ENCODE measurements around the gene RNF222.
A peak's percentile ranks its signal among the peaks of the same experiment; 100 is the strongest.
"Not testable (repeated sequence)": the region's sequence is repeated elsewhere in the genome, so short reads cannot be mapped to it uniquely, and the experiment has no call there.

RNF222 gene

DNA sequence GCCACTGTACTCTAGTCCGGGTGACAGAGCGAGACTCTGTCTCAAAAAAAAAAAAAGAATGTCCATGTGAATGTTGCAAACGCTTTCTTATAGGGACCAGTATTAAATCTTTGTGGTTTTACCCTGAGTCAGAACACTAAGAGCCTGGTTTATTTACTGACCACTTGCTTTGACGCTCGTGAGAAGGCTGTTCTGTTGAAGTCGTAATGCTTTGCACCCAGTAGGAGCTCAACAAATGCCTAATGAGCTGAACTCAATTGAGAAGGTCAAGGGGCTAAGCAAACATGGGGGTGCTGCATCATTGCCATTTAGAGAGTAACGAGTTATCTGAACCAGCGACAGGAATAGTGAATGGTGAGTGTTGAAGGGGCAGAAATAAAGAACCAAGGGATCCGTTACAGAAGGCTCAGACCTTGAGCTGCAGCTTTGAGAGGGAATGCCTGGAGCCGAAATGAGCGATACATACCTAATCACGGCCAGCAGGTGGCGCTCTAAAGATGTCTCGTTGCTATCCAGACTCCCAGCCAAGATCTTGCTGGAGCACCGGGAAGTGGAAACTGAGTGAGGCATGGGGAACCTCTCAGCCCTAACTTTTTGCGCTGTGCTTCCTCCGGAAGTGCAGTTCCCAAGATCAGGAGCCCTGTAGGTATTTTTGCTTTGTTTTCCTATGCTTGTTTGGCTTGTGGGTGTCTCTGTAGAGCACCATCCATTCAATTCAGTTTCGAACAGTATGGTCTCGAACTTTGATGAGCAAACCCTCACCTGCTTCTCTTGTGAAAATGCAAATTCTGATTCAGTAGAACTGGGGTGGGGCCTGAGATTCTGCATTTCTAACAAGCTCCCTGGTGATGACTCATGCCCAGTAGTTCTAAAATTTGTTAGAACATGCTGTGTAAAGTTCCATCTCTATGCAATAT is 12.6 kb upstream of the RNF222 start:
- DNase-seq: peak; percentile 58

DNA sequence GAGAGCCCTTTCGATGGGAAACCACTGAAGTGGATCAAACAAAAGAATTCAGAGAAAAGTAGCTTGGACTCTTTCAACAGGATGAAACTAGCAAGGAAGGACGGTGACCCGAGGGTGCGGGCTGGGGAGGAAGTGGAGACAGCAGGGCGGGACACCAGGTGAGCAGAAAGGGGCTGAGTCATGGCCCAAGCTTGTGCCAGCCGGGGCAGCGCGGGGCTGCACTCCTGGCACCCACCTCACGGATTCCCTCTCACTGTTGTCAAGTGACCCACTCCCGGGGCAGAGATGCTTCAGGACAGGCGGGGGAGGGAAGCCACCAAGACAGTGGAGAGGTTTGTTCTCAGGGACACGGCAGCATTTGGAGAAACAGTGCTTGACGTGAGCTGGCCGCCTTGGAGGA is 10.7 kb upstream of the RNF222 start:
- no peak for DNase-seq

DNA sequence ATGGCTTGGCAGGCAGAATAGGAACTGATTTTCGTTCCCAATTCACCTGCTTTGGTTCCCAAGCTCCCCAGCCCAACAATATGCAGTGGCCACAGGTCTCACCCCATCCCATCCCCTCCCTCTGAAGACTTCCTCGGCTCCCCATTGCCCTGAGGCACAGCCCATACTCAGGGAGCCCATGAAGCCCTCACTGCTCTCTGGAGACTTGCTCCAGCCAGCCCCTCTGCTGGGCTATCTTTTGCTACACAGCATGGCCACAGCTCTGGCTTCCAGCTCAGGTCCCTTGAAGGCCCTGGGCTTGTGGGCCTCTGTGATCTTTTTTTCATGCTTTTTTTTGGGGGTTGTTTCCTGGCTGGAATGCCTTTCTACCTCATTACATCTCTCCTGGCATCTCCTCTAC is 8.5 kb upstream of the RNF222 start:
- DNase-seq: no peak

DNA sequence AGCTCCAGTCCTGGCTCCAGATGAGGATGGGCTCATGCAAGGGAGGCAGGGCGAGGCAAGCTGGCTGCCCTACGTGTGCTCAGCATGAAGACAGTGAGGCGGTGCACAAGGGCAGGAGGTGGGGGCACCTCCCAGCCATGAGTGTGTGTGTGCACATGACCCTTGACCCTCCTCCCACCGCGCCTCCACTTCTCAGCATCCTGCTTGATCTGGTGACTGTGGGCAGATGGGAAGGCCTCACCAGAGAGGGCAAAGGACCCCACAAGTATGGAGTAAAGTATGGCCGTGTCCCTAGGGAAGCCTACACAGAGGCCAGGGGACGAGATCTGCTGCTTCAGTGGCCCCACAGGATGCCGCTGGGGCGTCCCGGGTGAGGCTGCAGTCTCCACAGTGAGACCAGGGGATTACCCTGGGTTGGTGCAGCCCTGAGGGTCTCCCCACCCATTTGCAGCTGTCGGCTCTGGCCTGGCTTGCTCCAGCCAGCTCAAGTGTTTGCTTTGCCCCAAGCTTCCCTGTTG is 7.9 kb upstream of the RNF222 start:
- DNase-seq: no peak

DNA sequence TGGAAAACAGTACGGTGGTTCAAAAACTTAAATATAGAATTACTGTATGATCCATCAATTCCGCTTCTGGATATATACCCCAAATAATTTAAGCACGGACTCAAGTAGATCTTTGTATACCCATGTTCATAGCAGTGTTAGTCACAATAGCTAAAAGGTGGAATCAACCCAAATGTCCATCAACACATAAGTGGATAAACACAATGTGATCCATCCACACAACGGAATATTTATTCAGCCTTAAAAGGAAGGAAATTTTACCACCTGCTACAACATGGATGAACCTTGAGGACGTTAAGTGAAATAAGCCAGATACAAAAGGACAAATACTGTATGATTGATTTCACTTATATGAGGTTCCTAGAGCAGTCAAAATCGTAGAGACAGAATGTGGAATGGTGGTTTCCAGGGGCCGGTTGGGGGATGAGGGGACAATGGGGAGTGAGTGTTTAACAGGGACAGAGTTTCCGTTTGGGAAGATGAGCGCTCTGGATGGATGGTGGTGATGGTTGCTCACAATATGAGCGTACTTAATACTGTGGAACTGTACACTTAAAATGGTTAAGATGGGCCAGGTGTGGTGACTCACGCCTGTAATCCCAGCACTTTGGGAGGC is 5.4 kb upstream of the RNF222 start:
- DNase-seq: no peak

DNA sequence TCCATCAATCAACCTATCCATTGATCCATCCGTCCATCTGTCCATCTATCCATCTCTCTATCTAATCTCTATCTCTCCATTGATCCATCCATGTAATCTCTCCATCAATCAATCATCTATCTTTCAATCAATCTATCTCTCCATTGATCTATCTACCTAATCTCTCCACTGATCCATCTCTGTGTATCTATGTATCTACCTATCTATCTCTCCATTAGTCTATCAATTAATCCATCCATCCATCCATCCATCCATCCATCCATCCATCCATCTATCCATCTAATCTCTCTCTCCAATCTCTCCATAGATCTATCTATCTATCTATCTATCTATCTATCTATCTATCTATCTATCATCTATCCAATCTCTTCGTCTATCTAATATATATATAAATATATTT is 3.5 kb upstream of the RNF222 start:
- no peak for DNase-seq

DNA sequence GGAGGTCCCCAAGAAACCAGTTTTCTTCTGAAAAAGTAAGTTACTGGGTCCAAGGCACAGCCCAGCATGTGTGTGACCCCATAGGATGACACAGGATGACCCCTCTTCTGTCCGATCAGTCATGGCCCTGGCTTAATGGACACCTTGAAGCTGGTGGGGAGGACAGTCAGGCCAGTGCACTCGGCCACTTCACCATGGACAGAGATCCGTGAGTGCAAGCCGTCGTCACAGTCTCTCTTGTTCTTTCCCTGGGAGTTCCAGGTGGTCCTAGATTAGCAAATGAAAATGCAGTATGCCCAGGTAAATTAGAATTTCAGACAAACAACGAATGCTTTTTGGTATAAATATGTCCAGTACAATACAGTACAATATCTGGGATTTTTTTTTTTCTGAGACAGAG is 1.4 kb upstream of the RNF222 start:
- no peak for DNase-seq

DNA sequence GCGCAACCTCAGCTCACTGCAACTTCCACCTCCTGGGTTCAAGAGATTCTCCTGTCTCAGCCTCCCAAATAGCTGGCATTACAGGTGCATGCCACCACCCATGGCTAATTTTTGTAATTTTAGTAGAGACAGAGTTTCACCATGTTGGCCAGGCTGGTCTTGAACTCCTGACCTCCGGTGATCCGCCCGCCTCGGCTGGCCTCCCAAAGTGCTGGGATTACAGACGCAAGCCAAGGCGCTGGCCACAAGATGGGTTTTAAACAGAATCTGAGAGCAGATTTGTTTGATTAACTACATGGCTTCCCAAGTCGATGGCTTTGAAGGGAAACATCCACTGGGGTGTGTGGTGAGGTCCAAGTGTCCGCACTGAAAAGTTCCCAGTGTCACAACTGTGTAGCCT is 3.1 kb downstream of the RNF222 start:
- not testable (repeated sequence) for DNase-seq

DNA sequence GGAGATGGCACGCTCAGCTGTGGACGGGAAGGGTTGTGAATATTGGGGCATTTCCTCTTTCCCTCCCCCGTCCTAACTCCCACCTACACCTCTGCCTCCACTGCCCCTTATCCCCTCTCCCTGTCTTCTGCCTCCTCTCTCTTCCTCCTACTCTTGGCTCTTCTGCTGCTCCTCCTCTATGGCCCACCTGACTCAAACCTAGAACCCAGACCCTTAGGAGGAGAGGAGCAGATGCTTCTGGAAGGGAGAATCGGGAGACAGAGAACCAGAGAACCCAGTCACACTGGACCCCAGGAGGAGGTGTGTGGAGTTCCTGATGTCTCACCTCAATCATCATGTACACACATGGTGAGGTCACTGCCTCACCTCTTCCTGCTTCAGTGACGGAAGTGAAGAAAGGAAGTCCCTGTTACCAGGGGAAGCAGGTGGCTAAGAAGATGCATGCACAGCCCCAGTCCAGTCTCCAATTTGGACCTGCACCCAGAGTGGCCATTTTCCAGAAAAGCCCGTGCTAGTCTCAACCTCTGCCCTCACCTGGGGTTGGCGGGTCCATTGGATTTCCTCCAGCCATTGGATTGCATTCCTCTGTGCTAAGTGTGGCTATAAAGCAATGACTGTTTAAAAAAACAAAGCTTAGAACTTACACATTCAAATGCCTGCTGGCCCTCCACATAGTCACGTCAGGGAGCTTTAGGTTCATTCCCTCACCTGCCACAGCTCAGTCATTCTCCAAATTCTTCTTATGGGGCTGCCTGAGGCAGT is 4.0 kb downstream of the RNF222 start:
- DNase-seq: no peak

DNA sequence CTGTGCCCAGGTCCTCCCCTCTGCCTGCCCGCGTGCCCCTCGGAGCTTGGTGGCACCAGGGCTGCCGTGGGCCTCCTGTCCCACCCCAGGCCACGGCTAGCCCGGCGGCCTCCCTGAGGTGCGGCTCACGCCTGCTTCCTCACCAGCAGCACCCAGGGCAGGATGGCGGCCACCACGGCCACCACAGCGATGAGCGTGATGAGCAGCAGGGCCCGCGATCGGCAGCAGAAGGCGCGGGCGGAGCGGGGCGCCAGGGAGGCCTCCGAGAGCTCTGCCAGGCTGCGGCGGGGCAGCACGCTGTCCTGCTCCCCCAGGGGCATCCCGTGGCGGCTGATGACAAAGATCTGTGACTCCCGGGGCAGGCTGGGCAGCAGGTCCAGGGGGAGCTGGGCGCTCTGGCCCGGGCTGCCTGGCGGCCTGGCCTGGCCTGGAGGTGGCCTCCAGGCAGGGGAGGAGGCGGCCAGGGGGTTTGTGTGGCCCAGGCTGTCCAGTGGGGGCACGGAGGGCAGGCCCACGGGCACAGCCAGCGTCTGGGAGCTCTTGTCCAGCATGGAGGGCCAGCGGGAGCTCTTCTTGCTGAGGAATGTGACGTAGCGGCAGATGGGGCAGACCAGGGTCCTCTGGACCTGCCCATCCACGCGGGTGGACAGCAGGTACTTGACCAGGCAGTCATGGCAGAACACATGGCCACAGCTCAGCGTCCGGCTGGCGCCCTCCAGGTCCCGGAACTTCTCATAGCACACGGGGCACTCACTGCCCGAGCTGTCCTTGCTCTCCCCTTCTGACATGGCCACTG is 4.8 kb downstream of the RNF222 start:
- DNase-seq: no peak

DNA sequence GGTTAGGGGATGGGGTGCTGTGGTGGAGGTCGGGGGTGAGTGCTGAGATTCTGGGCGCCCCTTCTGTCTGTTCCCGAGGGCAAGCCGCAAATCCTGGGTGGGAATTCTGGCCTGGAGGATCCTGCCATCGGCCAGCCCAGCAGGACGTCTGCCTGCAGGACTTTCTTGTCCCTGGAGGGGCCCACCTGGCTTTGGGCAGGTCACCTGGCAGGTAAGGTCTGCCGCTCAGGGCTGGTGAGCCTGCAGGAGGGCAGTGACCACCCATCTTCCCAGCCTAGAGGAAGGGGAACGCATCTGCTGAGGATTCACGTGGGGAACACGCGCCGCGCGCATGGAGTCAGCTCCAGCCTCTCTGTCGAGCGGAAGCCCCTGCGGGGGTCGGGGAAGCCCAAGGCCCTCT is 5.4 kb downstream of the RNF222 start:
- DNase-seq: no peak

DNA sequence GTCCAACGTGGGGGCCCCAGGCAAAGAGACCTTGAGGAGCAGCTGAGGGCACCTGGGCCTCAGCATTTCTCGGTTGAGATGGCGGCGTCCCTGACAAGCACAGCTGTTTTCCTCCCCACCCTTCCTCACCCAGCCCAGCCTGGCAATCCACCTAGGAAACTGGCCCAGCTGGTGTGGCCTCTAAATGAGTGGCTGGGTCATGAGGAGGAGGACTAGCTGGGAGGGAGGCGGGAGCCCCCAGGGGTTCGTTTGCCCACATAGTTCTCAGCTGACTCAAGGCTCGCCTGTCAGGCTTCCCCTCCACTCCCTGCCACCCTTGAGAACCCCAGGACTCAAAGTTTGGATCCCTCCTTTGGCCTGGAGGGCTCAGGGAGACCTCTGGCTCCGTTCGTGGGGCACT is 5.9 kb downstream of the RNF222 start:
- DNase-seq: no peak

DNA sequence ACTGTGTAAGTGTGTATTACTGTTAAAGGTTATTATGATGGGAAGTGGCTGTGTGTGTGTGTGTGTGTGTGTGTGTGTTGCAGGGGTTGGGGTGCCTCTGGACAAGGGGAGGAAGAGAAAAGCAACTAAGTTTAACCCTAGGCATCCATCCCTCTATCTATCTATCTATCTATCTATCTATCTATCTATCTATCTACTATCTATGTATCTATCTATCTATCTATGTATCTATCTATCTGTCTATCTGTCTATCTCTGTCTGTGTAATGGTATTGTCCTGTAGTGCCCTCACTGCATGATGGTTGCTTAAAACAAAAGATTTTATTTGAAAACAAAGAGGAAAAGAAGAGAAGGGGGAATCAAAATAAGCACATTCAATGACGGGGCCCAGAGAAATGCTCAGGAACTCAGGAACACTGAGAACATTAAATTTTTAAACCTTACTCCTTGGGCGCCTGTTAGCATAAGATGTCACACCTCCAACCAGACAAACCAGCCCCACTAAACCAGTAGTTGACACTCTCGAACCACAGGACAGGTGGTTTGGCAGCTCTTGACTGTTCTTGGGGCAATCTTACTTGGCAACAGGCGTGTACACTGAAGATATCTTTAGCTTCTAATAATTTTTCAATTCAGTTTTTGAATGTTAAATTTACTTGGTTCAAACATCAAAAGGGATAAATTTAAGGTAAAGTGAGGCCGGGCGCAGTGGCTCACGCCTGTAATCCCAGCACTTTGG is 9.5 kb downstream of the RNF222 start:
- DNase-seq: no peak

DNA sequence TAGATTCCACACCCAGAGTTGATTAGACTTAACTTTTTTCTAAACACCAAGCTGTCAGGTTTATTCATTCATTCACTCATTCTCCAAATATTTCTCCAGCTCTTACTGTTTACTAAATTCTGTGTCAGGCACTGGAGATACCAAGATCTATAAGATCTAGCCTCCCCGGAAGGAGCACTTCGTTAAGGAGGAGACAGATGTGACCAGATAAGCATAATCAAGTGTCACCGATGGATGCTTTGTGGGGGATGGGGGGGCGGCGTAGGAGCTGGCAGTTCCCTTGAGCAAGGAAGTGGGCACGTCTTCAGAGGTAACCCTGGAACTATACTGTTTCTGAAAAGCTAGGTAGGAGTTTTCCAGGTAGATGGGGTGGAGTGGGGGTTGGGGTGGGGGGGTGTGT is 10.8 kb downstream of the RNF222 start:
- DNase-seq: no peak

DNA sequence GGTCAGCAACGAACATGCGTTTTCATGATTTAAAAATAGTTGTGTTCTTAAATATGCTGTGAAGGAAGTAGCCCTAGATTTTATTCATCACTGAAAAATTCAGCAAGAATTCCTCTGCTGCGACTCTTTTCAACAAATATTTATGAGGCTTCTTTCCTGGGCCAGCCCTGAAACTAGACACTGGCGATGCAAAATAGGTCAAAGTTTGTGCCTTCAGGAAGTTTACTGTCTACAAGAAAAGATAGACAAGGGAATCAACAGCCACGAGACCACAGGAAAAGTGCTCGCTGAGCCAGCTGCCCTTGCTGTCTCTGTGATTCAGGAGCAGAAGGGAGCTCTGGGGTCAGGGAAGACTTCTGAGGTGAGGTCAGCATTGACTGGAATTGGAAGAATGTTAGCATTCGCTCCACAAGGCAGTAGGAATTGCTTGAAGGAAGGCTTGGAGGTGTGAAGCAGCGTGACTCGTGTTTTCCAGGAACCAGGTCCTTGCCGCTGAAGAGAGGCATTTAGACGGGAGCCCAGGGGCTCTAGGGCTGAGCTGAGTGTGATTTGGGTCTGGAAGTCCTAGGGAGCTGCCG is 12.7 kb downstream of the RNF222 start:
- no peak for DNase-seq

DNA sequence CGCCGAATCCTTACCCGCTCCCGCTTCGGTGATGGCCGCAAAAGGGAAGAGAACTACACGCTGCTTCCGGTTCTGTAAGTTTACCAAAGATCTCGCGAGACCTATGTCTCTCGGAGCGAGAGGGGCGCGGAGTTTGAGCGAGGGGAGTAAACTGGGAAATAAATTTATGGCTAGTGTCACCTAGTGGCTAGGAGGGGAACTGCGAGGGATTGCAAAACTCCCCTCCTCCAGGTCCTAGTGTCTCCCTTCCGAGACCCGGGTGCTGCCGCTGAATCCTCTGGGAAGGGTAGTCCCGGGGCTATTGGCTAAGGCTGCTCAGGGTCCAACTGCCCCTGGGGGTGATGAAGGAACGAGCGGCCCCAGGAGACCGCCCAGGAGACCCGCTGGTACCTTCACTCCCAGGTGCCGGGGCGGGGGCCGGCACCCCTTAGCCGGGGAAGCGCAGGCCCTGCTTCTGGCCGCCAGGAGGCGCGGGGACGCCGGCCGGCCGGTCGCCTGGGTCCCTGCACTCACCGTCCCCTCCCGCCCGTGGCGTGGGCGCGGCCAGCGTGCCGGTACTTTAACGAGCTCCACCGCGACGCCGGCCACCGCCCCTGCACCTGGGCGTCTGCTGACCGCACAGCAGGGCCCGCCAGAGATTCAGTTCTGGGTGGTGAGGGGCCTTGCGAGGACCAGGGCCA is 14.3 kb downstream of the RNF222 start, which contains the start of gene RPL26:
RPL26 (minus strand) TSS at position 51 of the 680 bp plus-strand sequence. CDS start 883 bp downstream, outside the sequence.
- peak; percentile 98 for DNase-seq

DNA sequence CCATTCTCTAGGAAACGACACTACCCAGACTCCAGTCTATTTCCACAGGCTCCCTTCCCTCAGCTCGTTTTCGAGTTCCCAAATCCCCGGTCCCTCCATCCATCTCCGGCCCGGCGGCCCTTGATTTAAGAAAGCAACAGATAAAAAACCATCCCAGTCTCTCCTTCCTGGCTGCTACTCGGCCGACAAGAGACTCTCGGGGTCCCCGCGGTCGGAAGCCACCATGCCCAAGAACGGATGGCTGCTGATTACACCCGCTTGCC is 14.8 kb downstream of the RNF222 start:
- DNase-seq: no peak

DNA sequence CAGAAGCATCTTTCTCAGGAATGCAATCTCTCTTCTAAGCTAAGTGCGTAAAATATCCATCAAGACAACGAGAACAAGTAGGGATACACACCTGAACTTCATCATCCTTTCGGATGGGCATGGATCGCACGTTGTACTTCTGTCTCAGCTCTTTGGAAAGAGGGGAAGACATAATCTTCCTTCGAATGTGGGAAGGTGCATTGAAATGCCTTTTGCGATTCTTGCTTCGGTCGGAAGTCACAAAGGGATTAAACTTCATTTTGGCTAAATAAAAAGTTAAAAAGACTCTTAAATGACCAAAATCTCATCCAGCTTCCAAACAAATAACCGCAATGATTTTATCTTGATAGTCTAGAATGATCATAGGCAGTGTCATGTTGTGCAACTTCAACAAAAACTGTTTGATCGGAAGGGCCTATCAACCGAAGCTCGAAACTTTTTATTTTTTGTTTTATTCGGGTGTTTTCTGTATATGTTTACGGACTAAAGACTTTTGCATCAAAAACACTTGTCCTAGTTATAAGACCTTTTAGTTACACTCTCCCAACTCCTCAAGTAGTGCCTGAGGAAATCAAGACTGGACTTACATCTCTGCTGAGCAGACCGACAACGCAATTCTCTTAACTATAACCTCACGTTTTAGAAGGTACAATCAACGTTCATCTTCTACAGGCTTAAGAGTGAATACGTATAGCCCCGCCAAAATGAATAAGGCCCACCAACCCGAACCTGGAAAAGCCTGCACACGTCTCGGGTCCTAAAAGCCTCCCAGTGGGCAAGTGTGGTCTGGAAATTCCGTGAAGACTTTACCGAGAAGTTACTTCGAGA is 15.4 kb downstream of the RNF222 start:
- DNase-seq: no peak

DNA sequence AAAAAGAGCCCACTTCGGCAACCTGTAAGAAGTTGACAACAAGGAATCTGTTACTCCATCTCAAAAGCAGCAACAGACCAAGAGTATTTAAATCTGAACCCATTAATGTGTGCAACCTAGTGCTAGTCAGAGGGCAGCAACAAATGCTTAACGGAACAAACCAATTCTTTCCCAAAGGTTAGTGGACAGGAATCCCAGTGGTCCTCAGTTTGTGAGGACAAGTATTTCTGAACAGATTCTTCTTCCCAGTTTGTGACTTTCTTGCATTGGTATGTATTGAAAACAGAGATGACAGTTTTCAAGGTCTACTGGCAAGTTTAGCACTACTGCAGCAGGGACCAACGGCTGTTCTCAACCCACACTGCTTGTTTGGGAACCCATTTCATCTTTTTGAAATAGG is 17.6 kb downstream of the RNF222 start:
- DNase-seq: no peak

DNA sequence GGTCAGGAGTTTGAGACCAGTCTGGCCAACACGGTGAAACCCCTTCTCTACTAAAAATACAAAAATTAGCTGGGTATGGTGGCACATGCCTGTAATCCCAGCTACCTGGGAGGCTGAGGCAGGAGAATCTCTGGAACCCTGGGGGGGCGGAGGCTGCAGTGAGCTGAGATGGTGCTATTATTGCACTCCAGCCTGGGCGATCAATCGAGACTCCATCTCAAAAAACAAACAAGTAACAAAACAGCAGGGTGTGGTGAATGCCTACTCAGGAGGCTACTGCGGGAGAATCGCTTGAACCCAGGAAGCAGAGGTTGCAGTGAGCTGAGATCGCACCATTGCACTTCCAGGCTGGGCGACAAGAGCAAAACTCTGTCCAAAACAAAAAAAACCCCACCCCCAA is 19.5 kb downstream of the RNF222 start:
- DNase-seq: not testable (repeated sequence)
